Neural cell (in vitro differentiated cells): Measurements from ENCODE around the gene ZNF394.

Source experiments
- CTCF ChIP-seq: fragments of 450-650 bp; IDR thresholded peaks from 2 replicates; pipeline ENCODE4 v1.5.1; 2014; ENCODE audit warnings: antibody characterized with exemption, mild to moderate bottlenecking, moderate library complexity; ENCODE audit not compliant: poor library complexity, severe bottlenecking
- EZH2 ChIP-seq: fragments of 200-600, 300-800 bp; shearing (Covaris generic), sonication (generic); IDR thresholded peaks from 2 replicates; pipeline ENCODE4 v1.6.1; 2014; ENCODE audit warnings: antibody characterized with exemption, low read length, borderline replicate concordance, mild to moderate bottlenecking; ENCODE audit not compliant: insufficient read depth, poor library complexity, severe bottlenecking
- POLR2AphosphoS5 ChIP-seq: IDR thresholded peaks from 2 replicates; pipeline ENCODE4 v1.6.1; 2012
- RAD21 ChIP-seq: fragments of 450-650 bp; conservative IDR thresholded peaks from 2 replicates; pipeline ENCODE4 v1.6.1; 2014; ENCODE audit warnings: antibody characterized with exemption, mild to moderate bottlenecking, moderate library complexity
- TAF1 ChIP-seq: IDR thresholded peaks from 2 replicates; pipeline ENCODE4 v1.6.1; 2012; ENCODE audit warnings: low read depth

GRCh38 chr7:99543081-99543671 is 43.1 kb upstream of the ZNF394 start:
- no peak for TF ChIP-seq CTCF
- TF ChIP-seq TAF1 = no peak
- no peak for TF ChIP-seq POLR2AphosphoS5
- no peak for TF ChIP-seq RAD21
- TF ChIP-seq EZH2 = no peak
